Lower leg skin (tissue), 3 donors: ENCODE data around the gene DCLK2.

Experiments
- CTCF ChIP-seq, 3 donors: fragments of 450-650 bp; IDR thresholded peaks; one replicate each; pipeline ENCODE4 v1.5.1; 2016; ENCODE audit warnings: antibody characterized with exemption in 3 of 3, mild to moderate bottlenecking in 3 of 3, moderate library complexity in 2 of 3
- POLR2A ChIP-seq, 2 donors: fragments of 450-650 bp; IDR thresholded peaks; one replicate each; pipeline ENCODE4 v1.6.1; 2016 to 2017; ENCODE audit warnings: antibody characterized with exemption in 2 of 2, mild to moderate bottlenecking in 1 of 2, moderate library complexity in 1 of 2

GRCh38 chr4:150127757-150128156 lies 49.5 kb downstream of the DCLK2 start:
- TF ChIP-seq CTCF (IDR thresholded peaks at IDR 0.05) (no peak), POLR2A (IDR thresholded peaks at IDR 0.05) (no peak)
